Measurements from ENCODE around the gene MAP3K8. TPM values are rescaled to one million over a fixed set of nuclear protein-coding genes. Genes with fewer than 3 reads are reported as not detected.
A peak's percentile ranks its signal among the peaks of the same experiment; 100 is the strongest.

MAP3K8 gene
- 10 to 100 TPM; 18.4 to 63.8 (median 28.5) TPM for total RNA-seq

DNA sequence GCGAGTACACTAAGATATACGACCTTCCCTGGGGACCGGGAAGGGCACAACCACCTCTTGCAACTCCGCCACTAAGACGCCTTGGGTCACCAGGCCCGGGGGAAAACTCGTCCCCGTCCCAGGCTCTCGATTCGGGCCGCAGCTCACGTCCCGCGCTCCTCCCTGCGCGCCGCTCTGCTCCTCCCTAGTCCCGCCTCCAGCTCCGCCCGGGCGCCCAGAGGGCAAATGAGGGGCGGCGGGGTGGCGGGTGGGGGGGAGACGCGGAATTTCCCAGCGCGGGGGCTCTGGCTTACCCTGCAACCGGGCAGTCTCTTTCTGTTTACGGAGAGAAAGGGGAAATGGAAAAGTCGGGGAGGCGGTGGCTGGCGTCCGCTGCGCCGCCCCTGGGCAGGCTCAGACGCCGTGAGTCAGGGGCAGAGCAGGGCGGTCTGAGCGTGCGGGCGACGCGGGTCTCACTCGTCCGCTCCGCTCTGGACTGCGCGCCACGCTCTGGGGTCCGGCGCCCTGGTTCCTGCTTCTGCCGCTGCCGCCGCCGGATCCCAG, at the start of gene MAP3K8:
Gene MAP3K8, plus strand, starts transcription at position 455 of the 543 bp plus-strand sequence. CDS start 4,755 bp downstream, outside the sequence.
- Histone ChIP-seq H3K9me3 (no peaks in the 10 kb centered on the region), H3K4me1 (peaks cover 0 to 58% (median 14%) of the 10 kb centered on the region in 3 donors), H3K36me3 (peaks cover 0 to 2% of the 10 kb centered on the region in 2 donors), H3K4me3 (peak within 1 kb of the TSS; percentile 85 to 86), H3K27ac (peak within 1 kb of the TSS; percentile 94 to 100 (median 99)), H3K27me3 (no peaks in the 10 kb centered on the region)
- TF ChIP-seq EP300 (IDR thresholded peaks at IDR 0.05) (no peak), POLR2A (IDR thresholded peaks at IDR 0.05) (peak; percentile 89 to 95), CTCF (IDR thresholded peaks at IDR 0.05) (peak in 1 of 4 experiments; percentile 28), POLR2AphosphoS5 (IDR thresholded peaks at IDR 0.05) (peak; percentile 96)
- no CpG with 5 or more reads among the region's 56 CpGs for WGBS, 2 donors (ENCODE audit: low coverage in 1 of 2)
- peak; percentile 87 for ATAC-seq

- H3K36me3 ChIP-seq = no peaks in the 10 kb centered on the region
- no peak for TF ChIP-seq CTCF (IDR thresholded peaks at IDR 0.05)
- TF ChIP-seq EP300 (IDR thresholded peaks at IDR 0.05) = no peak
- no peak for TF ChIP-seq POLR2AphosphoS5 (IDR thresholded peaks at IDR 0.05)
- no peak for TF ChIP-seq POLR2A (IDR thresholded peaks at IDR 0.05)
- peaks cover 0 to 7% (median 0%) of the 10 kb centered on the region in 3 donors for H3K4me1 ChIP-seq
- no peaks in the 10 kb centered on the region for H3K9me3 ChIP-seq
- no peak overlapping the region for H3K4me3 ChIP-seq
- ATAC-seq = no peak
- no peak overlapping the region for H3K27ac ChIP-seq
- no peaks in the 10 kb centered on the region for H3K27me3 ChIP-seq
- WGBS, 2 donors (ENCODE audit: low coverage in 1 of 2) = 55 to 75% methylated on average over 4 to 7 of the region's 10 CpGs
Observed at GRCh38 chr10:30384701-30385201, 49.2 kb upstream of the MAP3K8 start.

- no peak for TF ChIP-seq EP300 (IDR thresholded peaks at IDR 0.05)
- TF ChIP-seq POLR2A (IDR thresholded peaks at IDR 0.05) = no peak
- no peak for TF ChIP-seq POLR2AphosphoS5 (IDR thresholded peaks at IDR 0.05)
- TF ChIP-seq CTCF (IDR thresholded peaks at IDR 0.05) = no peak
- H3K9me3 ChIP-seq = no peaks in the 10 kb centered on the region
- no peak for ATAC-seq
- no peak overlapping the region for H3K4me3 ChIP-seq
- no peaks in the 10 kb centered on the region for H3K27me3 ChIP-seq
- H3K4me1 ChIP-seq = peaks cover 0 to 7% (median 0%) of the 10 kb centered on the region in 3 donors
- H3K36me3 ChIP-seq = no peaks in the 10 kb centered on the region
- no peak overlapping the region for H3K27ac ChIP-seq
- WGBS, 2 donors (ENCODE audit: low coverage in 1 of 2) = 100% methylated on average over 1 of the region's 13 CpGs
Observed at GRCh38 chr10:30386801-30387588, 47.0 kb upstream of the MAP3K8 start.

- ATAC-seq = no peak
- Histone ChIP-seq H3K36me3 (no peaks in the 10 kb centered on the region), H3K9me3 (no peaks in the 10 kb centered on the region), H3K4me3 (no peak overlapping the region), H3K27ac (no peak overlapping the region), H3K4me1 (peaks cover 0 to 11% (median 0%) of the 10 kb centered on the region in 3 donors), H3K27me3 (no peaks in the 10 kb centered on the region)
- TF ChIP-seq POLR2AphosphoS5 (IDR thresholded peaks at IDR 0.05) (no peak), EP300 (IDR thresholded peaks at IDR 0.05) (no peak), CTCF (IDR thresholded peaks at IDR 0.05) (no peak), POLR2A (IDR thresholded peaks at IDR 0.05) (no peak)
- WGBS, 2 donors (ENCODE audit: low coverage in 1 of 2) = 88% methylated on average over 1 of the region's 3 CpGs; no CpG with 5 or more reads in 1 of the 2 donors
Observed at GRCh38 chr10:30387646-30388243, 46.2 kb upstream of the MAP3K8 start.

Measured in gastroesophageal sphincter (tissue), 4 donors.